Activated naive CD4-positive, alpha-beta T cell treated with anti-CD3 and anti-CD28 coated beads, Interleukin-2, amount 10 ng/mL, durations not matched to agents 7 days and 5 days (primary cell): ENCODE measurements around the gene BCAS1.

Experiments
- CTCF ChIA-PET: fragments of 350-600 bp; sonication (Branson Sonifier 250); formaldehyde crosslinking; loops from one replicate; lab custom pipeline; 2021; ENCODE audit warnings: antibody characterized with exemption; lab: Charles Lee
- DNase-seq: peaks from one replicate; pipeline ENCODE4 v3.0.0-alpha.2; 2020
- H3K27ac Mint-ChIP-seq: one replicate; pipeline ENCODE4 v1.8.0; 2021; ENCODE audit warnings: mild to moderate bottlenecking, moderate library complexity, mixed read lengths
- H3K27me3 Mint-ChIP-seq: one replicate; pipeline ENCODE4 v1.8.0; 2021; ENCODE audit warnings: mild to moderate bottlenecking, mixed read lengths
- H3K36me3 Mint-ChIP-seq: one replicate; pipeline ENCODE4 v1.8.0; 2021; ENCODE audit warnings: mixed read lengths
- H3K4me1 Mint-ChIP-seq: one replicate; pipeline ENCODE4 v1.8.0; 2021; ENCODE audit warnings: mixed read lengths
- H3K4me3 Mint-ChIP-seq: one replicate; pipeline ENCODE4 v1.8.0; 2021; ENCODE audit warnings: mild to moderate bottlenecking, moderate library complexity, mixed read lengths
- H3K9me3 Mint-ChIP-seq: one replicate; pipeline ENCODE4 v1.8.0; 2021; ENCODE audit warnings: mixed read lengths

BCAS1 gene

DNA sequence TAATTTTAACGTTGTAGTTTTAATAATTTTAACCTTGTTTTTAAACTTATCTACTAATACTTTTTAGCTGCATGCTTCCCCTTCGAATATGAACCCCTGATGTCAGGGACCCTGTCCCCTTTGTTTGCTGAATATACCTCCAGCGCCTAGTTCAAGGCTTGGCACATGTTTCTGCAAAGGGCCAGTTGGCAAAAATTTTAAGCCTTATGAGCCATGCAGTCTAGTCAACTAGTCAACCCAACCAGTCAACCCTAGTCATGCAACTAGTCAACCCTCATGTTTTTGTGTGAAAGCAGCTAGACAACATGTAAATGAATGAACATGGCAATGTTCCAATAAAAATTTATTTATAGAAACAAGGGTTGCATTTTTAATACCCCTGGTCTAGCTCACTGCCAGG, 119.8 kb downstream of the BCAS1 start:
- no peak for DNase-seq
- H3K4me1 Mint-ChIP-seq: peaks cover 41% of the 10 kb centered on the region
- H3K9me3 Mint-ChIP-seq: peaks cover 16% of the 10 kb centered on the region
- CTCF ChIA-PET: interaction anchor here (1.0 to 2.6 kb wide), 2 partner anchors 11 to 112 kb away, joined by 3 to 12 read pairs; no protein-coding TSS in a partner anchor
- H3K4me3 Mint-ChIP-seq: no peak overlapping the region
- H3K27me3 Mint-ChIP-seq: peaks cover 6% of the 10 kb centered on the region
- H3K27ac Mint-ChIP-seq: no peak overlapping the region
- peaks cover 11% of the 10 kb centered on the region for H3K36me3 Mint-ChIP-seq

DNA sequence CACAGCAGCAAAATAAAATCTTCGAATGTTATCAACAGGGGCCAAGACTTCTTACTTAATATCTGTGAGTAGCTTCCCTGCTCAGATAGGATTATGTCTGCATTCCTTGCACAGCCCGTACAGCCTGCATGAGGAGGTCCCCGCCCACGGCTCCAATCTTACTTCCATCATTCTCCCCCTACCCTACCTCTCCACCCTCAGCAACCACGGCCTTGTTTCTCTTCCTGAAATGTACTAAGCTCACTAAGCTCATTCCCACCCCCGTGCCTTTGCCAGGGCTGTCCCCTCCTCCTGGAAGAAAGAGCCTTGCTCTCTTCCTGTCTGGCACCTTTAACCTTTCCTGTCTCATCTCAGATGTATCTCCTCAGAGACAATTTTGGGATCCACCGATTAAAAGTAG, 120.4 kb downstream of the BCAS1 start:
- Mint-ChIP-seq H3K4me1 (peaks cover 41% of the 10 kb centered on the region), H3K27me3 (peaks cover 6% of the 10 kb centered on the region), H3K4me3 (no peak overlapping the region), H3K9me3 (peaks cover 16% of the 10 kb centered on the region), H3K27ac (peak overlapping the region; percentile 98), H3K36me3 (peaks cover 11% of the 10 kb centered on the region)
- CTCF ChIA-PET: interaction anchor here (1.0 to 2.6 kb wide), 4 partner anchors 9 to 112 kb away, joined by 3 to 12 read pairs (median 3); no protein-coding TSS in a partner anchor
- no peak for DNase-seq

GRCh38 chr20:53949319-53949839, 121.0 kb downstream of the BCAS1 start:
- H3K27me3 Mint-ChIP-seq: peaks cover 6% of the 10 kb centered on the region
- H3K9me3 Mint-ChIP-seq: peaks cover 16% of the 10 kb centered on the region
- peaks cover 11% of the 10 kb centered on the region for H3K36me3 Mint-ChIP-seq
- peaks cover 43% of the 10 kb centered on the region for H3K4me1 Mint-ChIP-seq
- H3K27ac Mint-ChIP-seq: peak overlapping the region; percentile 98
- peak; percentile 89 for DNase-seq
- CTCF ChIA-PET: interaction anchor here (1.0 to 2.6 kb wide), 4 partner anchors 8 to 113 kb away, joined by 3 to 12 read pairs (median 3); no protein-coding TSS in a partner anchor
- H3K4me3 Mint-ChIP-seq: peak overlapping the region; percentile 65

DNA sequence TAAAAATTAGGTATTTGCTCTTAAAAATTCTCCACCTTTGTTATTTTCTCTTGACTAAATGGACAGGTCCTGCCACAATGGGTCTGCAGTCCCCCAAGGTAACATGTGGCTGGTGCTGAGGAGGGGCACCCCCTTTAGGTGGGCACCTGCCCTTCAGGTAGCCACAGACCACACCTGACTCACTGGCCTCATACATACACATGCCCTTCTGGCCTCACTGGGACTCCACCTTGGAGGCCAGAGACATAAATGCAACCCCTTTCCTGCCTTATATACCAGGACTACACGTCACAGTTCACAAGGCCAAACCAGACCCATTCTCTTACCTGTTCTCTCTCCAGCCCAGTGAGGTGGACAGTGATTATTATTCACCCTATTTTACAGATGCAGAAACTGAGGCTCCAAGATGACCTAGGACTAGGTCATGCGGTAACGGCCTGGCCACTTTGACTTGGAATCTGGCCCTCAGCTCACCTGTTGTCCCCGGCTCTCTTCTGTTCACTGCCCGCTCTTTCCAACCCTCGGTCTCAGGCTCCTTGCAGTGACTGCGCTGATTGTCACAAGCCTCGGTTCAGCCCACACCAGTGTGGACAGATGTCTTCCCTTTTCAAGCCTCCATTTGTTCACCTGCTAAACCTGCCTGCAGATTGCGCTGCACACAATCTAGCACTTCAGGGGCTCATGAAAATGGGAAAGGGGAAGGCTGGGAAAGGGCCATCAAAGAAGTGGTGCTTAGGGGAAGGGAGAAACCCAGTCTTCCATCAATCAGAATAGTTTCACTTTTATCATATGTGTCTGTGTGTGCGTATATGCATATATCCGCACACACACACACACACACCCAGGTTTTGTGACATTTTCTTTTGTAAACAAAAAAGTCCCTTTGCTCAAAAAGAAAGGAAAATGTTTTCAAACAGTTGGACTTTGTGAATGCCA, 121.7 kb downstream of the BCAS1 start:
- Mint-ChIP-seq H3K36me3 (peaks cover 10% of the 10 kb centered on the region), H3K27me3 (peaks cover 6% of the 10 kb centered on the region), H3K9me3 (peaks cover 16% of the 10 kb centered on the region), H3K27ac (peak overlapping the region; percentile 98), H3K4me3 (peak overlapping the region; percentile 65), H3K4me1 (peaks cover 49% of the 10 kb centered on the region)
- DNase-seq: peak; percentile 25
- CTCF ChIA-PET: interaction anchor here (0.6 to 2.6 kb wide), 5 partner anchors 7 to 385 kb away, joined by 3 to 12 read pairs (median 3); no protein-coding TSS in a partner anchor

GRCh38 chr20:53947501-53948195, 122.7 kb downstream of the BCAS1 start:
- Mint-ChIP-seq H3K4me3 (no peak overlapping the region), H3K27me3 (no peaks in the 10 kb centered on the region)
- CTCF ChIA-PET: interaction anchor here (0.6 to 1.0 kb wide), 3 partner anchors 8 to 384 kb away, joined by 3 read pairs; no protein-coding TSS in a partner anchor

GRCh38 chr20:53946106-53946505, 124.3 kb downstream of the BCAS1 start:
- no peak overlapping the region for H3K4me3 Mint-ChIP-seq
- no peak overlapping the region for H3K27ac Mint-ChIP-seq
- H3K9me3 Mint-ChIP-seq: no peaks in the 10 kb centered on the region
- CTCF ChIA-PET: interaction anchor here (1.7 to 2.9 kb wide), 2 partner anchors 28 to 117 kb away, joined by 4 to 18 read pairs; no protein-coding TSS in a partner anchor
- no peaks in the 10 kb centered on the region for H3K36me3 Mint-ChIP-seq
- H3K4me1 Mint-ChIP-seq: peaks cover 61% of the 10 kb centered on the region
- no peak for DNase-seq
- H3K27me3 Mint-ChIP-seq: no peaks in the 10 kb centered on the region

More at GRCh38 chr20:53947501-53948195, 122.7 kb downstream of the BCAS1 start:
- H3K9me3 Mint-ChIP-seq: peaks cover 11% of the 10 kb centered on the region
- H3K36me3 Mint-ChIP-seq: peaks cover 5% of the 10 kb centered on the region
- no peak for DNase-seq
- H3K4me1 Mint-ChIP-seq: peaks cover 54% of the 10 kb centered on the region
- H3K27ac Mint-ChIP-seq: peak overlapping the region; percentile 98

DNA sequence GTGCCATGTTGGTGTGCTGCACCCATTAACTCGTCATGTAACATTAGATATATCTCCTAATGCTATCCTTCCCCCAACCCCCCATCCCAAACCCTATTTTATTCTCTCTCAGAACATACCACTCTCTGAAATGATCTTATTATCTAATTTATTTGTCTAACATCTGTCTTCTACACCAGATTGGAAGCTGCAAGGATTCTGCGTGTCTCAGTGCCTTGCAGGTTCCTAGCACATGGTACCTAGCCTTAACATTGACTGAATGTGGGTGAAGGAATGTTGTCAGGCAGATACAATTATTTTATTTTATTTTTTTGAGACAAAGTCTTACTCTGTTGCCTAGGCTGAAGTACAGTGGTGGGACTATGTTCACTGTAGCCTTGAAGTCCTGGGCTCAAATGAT, 124.9 kb downstream of the BCAS1 start:
- Mint-ChIP-seq H3K27me3 (no peaks in the 10 kb centered on the region), H3K4me1 (peaks cover 65% of the 10 kb centered on the region), H3K9me3 (no peaks in the 10 kb centered on the region), H3K36me3 (no peaks in the 10 kb centered on the region), H3K27ac (no peak overlapping the region), H3K4me3 (no peak overlapping the region)
- CTCF ChIA-PET: interaction anchor here (0.6 to 2.9 kb wide), 5 partner anchors 27 to 367 kb away, joined by 3 to 18 read pairs (median 3); partner anchors contain the start of gene ZNF217
- no peak for DNase-seq

GRCh38 chr20:53944796-53945195, 125.6 kb downstream of the BCAS1 start:
- Mint-ChIP-seq H3K36me3 (no peaks in the 10 kb centered on the region), H3K27me3 (no peaks in the 10 kb centered on the region), H3K4me1 (peaks cover 65% of the 10 kb centered on the region), H3K9me3 (no peaks in the 10 kb centered on the region), H3K4me3 (no peak overlapping the region), H3K27ac (no peak overlapping the region)
- DNase-seq: no peak
- CTCF ChIA-PET: interaction anchor here (0.5 to 2.9 kb wide), 7 partner anchors 25 to 366 kb away, joined by 3 to 18 read pairs (median 3); partner anchors contain the start of gene ZNF217

DNA sequence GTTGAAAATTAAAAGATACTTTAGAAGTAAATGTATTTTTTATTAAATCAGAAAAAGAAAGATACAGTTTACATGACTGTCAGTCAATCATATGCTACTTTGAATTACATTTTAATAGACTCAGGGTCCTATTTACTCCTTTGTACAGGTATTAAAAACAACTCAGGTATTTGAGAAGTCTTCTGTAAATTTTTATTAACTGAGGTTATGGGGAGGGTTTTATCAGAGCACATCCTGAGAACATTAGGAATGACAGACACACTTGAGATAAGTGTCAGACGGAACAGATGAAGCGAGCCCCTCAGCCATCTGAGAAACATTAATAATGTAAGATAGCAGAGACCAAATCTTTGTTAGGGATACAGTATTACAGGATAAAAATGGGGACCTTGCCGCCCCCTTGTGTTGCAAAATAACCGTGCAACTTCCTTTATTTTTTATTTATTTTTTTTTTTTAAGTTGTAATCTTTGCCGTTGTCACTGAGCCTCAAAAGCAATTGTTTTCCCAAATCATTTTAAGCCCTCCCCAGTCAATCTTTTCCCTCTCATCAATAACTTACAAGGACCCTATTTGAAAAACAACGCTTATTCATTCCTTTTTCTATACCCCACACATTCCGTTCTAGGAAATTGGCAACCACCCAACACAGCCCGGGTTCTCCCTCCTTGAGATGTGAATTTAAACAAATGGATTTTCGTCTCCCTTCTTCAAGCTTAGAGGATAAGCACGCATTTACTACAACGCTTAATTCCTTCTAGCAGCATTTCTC, 126.7 kb downstream of the BCAS1 start:
- Mint-ChIP-seq H3K27me3 (no peaks in the 10 kb centered on the region), H3K9me3 (no peaks in the 10 kb centered on the region), H3K4me1 (peaks cover 63% of the 10 kb centered on the region), H3K4me3 (no peak overlapping the region), H3K36me3 (no peaks in the 10 kb centered on the region), H3K27ac (no peak overlapping the region)
- CTCF ChIA-PET: interaction anchor here (0.8 to 2.9 kb wide), 3 partner anchors 9 to 119 kb away, joined by 3 to 18 read pairs (median 3); no protein-coding TSS in a partner anchor
- peak; percentile 50 for DNase-seq

DNA sequence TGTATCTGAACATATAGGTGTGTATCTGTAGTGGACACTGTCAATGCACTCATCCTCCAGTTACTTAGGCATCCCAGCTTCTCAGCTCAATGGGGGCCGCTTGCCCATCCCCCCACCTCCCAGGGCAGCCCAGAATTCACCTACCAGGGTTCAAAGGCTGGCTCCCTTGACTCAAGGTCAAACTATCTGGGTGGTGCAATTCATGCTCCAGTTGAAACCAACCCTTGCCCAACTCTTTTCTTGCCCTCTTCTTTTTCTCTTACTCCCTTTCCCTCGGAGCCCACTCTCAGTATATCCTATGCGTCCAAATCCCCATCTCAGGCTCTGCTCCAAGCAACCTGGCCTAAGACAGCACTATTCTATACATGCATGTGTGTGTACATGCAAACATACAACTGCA, 127.4 kb downstream of the BCAS1 start:
- peaks cover 58% of the 10 kb centered on the region for H3K4me1 Mint-ChIP-seq
- no peaks in the 10 kb centered on the region for H3K27me3 Mint-ChIP-seq
- H3K36me3 Mint-ChIP-seq: no peaks in the 10 kb centered on the region
- CTCF ChIA-PET: interaction anchor here (1.0 to 4.2 kb wide), 3 partner anchors 27 to 361 kb away, joined by 3 to 35 read pairs (median 23); no protein-coding TSS in a partner anchor
- H3K9me3 Mint-ChIP-seq: no peaks in the 10 kb centered on the region
- no peak overlapping the region for H3K4me3 Mint-ChIP-seq
- no peak overlapping the region for H3K27ac Mint-ChIP-seq
- no peak for DNase-seq

DNA sequence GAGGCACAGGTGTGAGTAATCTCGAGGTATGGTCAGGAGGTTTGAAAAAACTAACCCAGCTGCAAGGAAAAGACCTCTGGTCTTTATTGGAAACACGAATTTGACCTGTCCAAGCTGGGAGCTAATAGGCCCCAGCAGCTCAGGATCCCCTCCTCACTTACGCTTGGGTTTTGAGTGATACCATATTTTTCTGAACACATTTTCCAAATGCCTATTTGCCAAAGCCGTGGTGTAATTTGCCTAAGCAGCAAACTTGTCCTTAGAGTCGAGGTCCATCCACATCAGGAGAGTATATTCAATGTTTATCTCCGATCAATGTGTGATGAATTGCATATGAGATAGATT, 128.0 kb downstream of the BCAS1 start:
- DNase-seq: no peak

DNA sequence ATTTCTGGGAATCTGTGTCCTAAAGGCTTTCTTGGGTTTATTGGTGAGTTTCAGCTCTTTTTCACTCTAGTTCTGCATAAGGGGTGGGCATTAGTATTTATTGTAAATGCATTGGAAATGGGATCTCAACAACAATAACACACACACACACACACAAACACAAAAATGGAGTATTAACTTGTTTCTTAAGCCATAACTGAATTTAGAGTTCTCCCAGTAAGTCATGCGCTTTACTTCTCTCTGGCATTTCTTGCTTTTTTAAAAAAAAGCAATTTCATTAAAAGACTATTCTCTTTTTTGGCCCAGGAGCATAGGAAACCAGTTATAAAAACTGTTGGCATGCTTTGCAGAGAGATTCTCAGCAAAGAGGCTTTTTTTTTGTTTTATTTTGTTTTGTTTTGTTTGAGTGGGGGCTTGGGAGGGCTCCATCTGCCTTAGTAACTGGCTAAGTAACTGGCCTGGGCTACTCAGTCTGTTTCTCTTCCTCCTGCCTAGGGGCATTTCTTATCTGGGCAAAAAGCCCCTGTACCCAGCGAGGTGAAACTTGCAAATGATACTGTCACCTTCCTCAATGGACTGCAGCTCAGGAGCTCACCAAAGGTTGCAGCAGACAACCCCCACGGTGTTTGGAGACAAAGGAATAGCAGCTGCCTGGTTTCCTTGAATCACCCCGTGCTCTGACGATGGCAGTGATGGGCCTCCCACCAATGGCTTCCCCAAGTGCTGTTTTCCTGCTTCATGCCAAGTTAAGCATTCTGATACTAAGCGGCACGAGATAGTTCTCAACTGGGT, 128.5 kb downstream of the BCAS1 start:
- DNase-seq: no peak
- H3K9me3 Mint-ChIP-seq: no peaks in the 10 kb centered on the region
- no peak overlapping the region for H3K4me3 Mint-ChIP-seq
- no peak overlapping the region for H3K27ac Mint-ChIP-seq
- H3K36me3 Mint-ChIP-seq: no peaks in the 10 kb centered on the region
- H3K27me3 Mint-ChIP-seq: no peaks in the 10 kb centered on the region
- CTCF ChIA-PET: interaction anchor here (0.6 to 4.4 kb wide), 12 partner anchors 8 to 394 kb away, joined by 3 to 35 read pairs (median 4); no protein-coding TSS in a partner anchor
- peaks cover 51% of the 10 kb centered on the region for H3K4me1 Mint-ChIP-seq

More for the DNA sequence above, 128.0 kb downstream of the BCAS1 start:
- no peaks in the 10 kb centered on the region for H3K36me3 Mint-ChIP-seq
- peaks cover 56% of the 10 kb centered on the region for H3K4me1 Mint-ChIP-seq
- CTCF ChIA-PET: interaction anchor here (0.9 to 4.2 kb wide), 5 partner anchors 26 to 363 kb away, joined by 3 to 35 read pairs (median 8); no protein-coding TSS in a partner anchor
- H3K9me3 Mint-ChIP-seq: no peaks in the 10 kb centered on the region
- H3K27ac Mint-ChIP-seq: no peak overlapping the region
- H3K27me3 Mint-ChIP-seq: no peaks in the 10 kb centered on the region
- H3K4me3 Mint-ChIP-seq: no peak overlapping the region
